Mesothelial cell of epicardium (in vitro differentiated cells): ENCODE data around the gene SGCB. TPM values are rescaled to one million over a fixed set of nuclear protein-coding genes. Genes with fewer than 3 reads are reported as not detected.
"Not testable (repeated sequence)": the region's sequence is repeated elsewhere in the genome, so short reads cannot be mapped to it uniquely, and the experiment has no call there.

Experiments
- DNase-seq, 2 experiments: peaks; one replicate each; pipeline ENCODE4 v3.0.0; 2021; ENCODE audit warnings: low spot score in 2 of 2; ENCODE audit not compliant: unreplicated experiment in 2 of 2
- H3K27ac Mint-ChIP-seq: 2 replicates; pipeline ENCODE4 v1.8.0; 2021; ENCODE audit warnings: mixed read lengths
- H3K27me3 Mint-ChIP-seq: 2 replicates; pipeline ENCODE4 v1.8.0; 2021; ENCODE audit warnings: low read depth, mixed read lengths
- H3K36me3 Mint-ChIP-seq: 2 replicates; pipeline ENCODE4 v1.8.0; 2021; ENCODE audit warnings: mixed read lengths
- H3K4me1 Mint-ChIP-seq: 2 replicates; pipeline ENCODE4 v1.8.0; 2021; ENCODE audit warnings: mixed read lengths
- H3K4me3 Mint-ChIP-seq: 2 replicates; pipeline ENCODE4 v1.8.0; 2021; ENCODE audit warnings: mild to moderate bottlenecking, moderate library complexity, mixed read lengths
- H3K9me3 Mint-ChIP-seq: 2 replicates; pipeline ENCODE4 v1.8.0; 2021; ENCODE audit warnings: mixed read lengths
- total RNA-seq: library from RNA; stranded (reverse); gene quantifications from 3 replicates; pipeline ENCODE4 v1.2.1, GENCODE V29; 2021
- TF ChIP-seq, protein P1 (sequence below): fragments of 200-600 bp; sonication (generic); IDR thresholded peaks from one replicate; pipeline ENCODE4 v1.5.0; 2021; ENCODE audit warnings: antibody characterized with exemption; ENCODE audit not compliant: unreplicated experiment

Gene SGCB, protein sequence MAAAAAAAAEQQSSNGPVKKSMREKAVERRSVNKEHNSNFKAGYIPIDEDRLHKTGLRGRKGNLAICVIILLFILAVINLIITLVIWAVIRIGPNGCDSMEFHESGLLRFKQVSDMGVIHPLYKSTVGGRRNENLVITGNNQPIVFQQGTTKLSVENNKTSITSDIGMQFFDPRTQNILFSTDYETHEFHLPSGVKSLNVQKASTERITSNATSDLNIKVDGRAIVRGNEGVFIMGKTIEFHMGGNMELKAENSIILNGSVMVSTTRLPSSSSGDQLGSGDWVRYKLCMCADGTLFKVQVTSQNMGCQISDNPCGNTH
- total RNA-seq: 27.9 to 30.4 TPM (median 30.2 TPM) in 3 replicates

DNA sequence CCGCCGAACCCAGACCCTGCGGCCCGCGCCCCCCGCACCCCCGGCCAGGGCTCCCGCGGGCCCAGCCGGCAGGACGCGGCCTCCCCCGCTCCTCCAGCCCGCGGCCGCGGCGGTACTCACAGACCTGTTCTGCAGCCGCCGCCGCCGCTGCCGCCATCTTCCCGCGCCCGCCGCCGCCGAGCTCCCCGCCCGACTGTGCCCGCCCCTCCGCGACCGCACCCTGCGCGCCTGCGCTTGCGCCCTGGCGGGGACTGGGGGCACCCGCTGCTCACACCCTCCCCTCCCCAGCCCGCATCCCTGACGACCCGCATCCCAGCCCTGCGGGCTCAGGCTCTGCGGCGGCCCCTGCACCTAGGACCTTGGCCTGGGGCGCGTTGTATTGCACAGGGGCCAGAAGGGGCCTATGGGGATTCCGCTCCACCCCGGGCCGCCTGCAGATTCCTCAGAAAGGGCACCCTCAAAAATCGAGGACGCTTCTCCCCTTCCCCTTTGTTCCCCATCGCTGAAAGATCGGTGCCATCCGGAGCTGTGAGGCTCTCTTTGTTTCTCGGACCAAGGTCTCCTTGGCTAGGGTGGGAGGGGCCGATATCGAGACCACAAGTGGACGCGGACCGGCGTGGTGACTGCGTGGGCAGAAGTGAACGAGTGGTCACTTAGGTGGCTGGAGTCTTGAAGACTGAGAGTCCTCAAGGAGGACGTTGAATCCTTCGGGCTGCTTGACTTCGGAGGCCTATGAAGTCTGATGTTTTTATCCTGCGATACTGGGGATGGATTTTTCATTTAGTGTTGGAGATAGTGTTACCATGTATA is at the start of gene SGCB:
TSS of gene SGCB (minus strand) at position 197 of the 810 bp plus-strand sequence. CDS start at position 157, 40 bp downstream.
- H3K27ac Mint-ChIP-seq: peak within 1 kb of the TSS; percentile 87
- peak; percentile 45 to 83 for DNase-seq
- no peaks in the 10 kb centered on the region for H3K9me3 Mint-ChIP-seq
- H3K36me3 Mint-ChIP-seq: peaks cover 6% of the 10 kb centered on the region
- H3K27me3 Mint-ChIP-seq: peaks cover 26% of the 10 kb centered on the region
- peak within 1 kb of the TSS; percentile 88 for H3K4me3 Mint-ChIP-seq
- TF ChIP-seq, protein P1, sequence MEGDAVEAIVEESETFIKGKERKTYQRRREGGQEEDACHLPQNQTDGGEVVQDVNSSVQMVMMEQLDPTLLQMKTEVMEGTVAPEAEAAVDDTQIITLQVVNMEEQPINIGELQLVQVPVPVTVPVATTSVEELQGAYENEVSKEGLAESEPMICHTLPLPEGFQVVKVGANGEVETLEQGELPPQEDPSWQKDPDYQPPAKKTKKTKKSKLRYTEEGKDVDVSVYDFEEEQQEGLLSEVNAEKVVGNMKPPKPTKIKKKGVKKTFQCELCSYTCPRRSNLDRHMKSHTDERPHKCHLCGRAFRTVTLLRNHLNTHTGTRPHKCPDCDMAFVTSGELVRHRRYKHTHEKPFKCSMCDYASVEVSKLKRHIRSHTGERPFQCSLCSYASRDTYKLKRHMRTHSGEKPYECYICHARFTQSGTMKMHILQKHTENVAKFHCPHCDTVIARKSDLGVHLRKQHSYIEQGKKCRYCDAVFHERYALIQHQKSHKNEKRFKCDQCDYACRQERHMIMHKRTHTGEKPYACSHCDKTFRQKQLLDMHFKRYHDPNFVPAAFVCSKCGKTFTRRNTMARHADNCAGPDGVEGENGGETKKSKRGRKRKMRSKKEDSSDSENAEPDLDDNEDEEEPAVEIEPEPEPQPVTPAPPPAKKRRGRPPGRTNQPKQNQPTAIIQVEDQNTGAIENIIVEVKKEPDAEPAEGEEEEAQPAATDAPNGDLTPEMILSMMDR: no peak
- peaks cover 32% of the 10 kb centered on the region for H3K4me1 Mint-ChIP-seq

GRCh38 chr4:52086425-52086824 is 48.3 kb upstream of the SGCB start:
- H3K4me3 Mint-ChIP-seq, H3K4me1 Mint-ChIP-seq, H3K27ac Mint-ChIP-seq, H3K27me3 Mint-ChIP-seq, DNase-seq: not testable (repeated sequence)
- peaks cover 11% of the 10 kb centered on the region for H3K36me3 Mint-ChIP-seq
- peaks cover 22% of the 10 kb centered on the region for H3K9me3 Mint-ChIP-seq

GRCh38 chr4:52081216-52081615 is 43.1 kb upstream of the SGCB start:
- TF ChIP-seq, protein P1: no peak
- Mint-ChIP-seq H3K4me3 (no peak overlapping the region), H3K27ac (no peak overlapping the region)

DNA sequence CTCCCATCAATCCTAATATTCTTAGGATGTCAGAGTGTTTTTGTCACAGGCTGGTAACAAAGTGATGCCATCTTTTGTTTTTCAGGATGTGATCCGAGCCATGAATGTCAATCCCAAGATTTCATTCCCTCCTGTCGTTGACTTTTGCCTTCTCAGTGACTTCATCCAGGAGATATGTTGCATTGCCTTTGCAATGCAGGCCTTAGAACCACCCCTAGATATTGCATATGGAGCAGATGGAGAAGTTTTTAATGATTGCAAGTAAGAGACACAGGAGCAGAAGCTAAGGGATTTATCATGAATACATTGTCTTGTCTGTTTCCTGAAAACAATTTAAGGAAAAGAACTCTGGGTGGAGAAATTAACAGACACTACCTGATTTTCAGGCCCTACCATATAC is 41.6 kb upstream of the SGCB start:
- Mint-ChIP-seq H3K9me3 (no peaks in the 10 kb centered on the region), H3K27ac (no peak overlapping the region), H3K36me3 (no peaks in the 10 kb centered on the region), H3K4me3 (no peak overlapping the region), H3K4me1 (peaks cover 11% of the 10 kb centered on the region), H3K27me3 (peaks cover 18% of the 10 kb centered on the region)
- TF ChIP-seq, protein P1: no peak
- no peak for DNase-seq

More at GRCh38 chr4:52081216-52081615, 43.1 kb upstream of the SGCB start:
- H3K27me3 Mint-ChIP-seq: peaks cover 6% of the 10 kb centered on the region
- no peaks in the 10 kb centered on the region for H3K9me3 Mint-ChIP-seq
- no peak for DNase-seq
- H3K4me1 Mint-ChIP-seq: peaks cover 10% of the 10 kb centered on the region
- peaks cover under 1% of the 10 kb centered on the region for H3K36me3 Mint-ChIP-seq

GRCh38 chr4:52076731-52077130 is 38.6 kb upstream of the SGCB start:
- peak; percentile 24 to 50 for DNase-seq
- Mint-ChIP-seq H3K27me3 (peaks cover 23% of the 10 kb centered on the region), H3K4me3 (peak overlapping the region; percentile 73), H3K27ac (no peak overlapping the region), H3K4me1 (peaks cover 8% of the 10 kb centered on the region), H3K36me3 (peaks cover 4% of the 10 kb centered on the region), H3K9me3 (no peaks in the 10 kb centered on the region)
- TF ChIP-seq, protein P1: no peak
